ENCODE data around the gene SGCE. TPM values are rescaled to one million over a fixed set of nuclear protein-coding genes. Genes with fewer than 3 reads are reported as not detected.

SGCE gene
- total RNA-seq, 2 experiments from 2014 or later: 23.5 to 27.1 TPM

DNA sequence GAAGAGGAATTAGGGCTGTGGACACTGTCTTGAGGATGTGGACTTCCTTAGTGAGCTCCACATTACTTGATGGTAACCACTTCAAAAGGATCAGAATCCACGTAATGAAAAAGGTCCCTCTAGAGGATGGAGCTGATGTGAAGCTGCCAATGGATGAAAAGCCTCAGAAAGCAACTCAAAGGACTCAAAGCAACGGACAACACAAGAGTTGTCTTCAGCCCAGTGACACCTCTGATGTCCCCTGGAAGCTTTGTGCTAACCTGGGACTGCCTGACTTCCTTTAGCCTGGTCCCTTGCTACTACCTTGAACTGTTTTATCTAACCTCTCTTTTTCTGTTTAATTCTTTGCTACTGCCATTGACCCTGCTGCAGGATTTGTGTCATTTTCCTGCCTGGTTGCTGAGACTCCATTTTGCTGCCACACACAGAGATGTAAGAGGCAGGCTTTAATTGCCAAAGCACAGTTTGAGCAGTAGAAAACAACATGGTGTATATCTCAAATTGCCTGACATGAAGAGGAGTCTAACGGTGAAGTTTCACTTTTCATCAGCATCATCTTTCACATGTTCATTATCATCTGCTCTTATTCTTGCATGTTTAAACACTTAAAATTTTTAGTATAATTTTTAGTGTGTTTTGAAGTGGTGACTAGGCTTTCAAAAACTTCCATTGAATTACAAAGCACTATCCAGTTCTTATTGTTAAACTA, 11.1 kb upstream of the SGCE start:
- H3K79me2 ChIP-seq (ENCODE audit: insufficient read depth, low read depth, low read length): peaks cover 10% of the 10 kb centered on the region; the same call in 1 of the 2 replicates
- H3K36me3 ChIP-seq (ENCODE audit: insufficient read depth, low read length): peaks cover 23% of the 10 kb centered on the region
- H3K4me3 ChIP-seq (ENCODE audit: low read depth, low read length, poor library complexity, severe bottlenecking): no peak overlapping the region
- H4K20me1 ChIP-seq (ENCODE audit: insufficient read depth, low read length): peaks cover 4% of the 10 kb centered on the region; the same call in 1 of the 2 replicates
- TF ChIP-seq, protein P1, sequence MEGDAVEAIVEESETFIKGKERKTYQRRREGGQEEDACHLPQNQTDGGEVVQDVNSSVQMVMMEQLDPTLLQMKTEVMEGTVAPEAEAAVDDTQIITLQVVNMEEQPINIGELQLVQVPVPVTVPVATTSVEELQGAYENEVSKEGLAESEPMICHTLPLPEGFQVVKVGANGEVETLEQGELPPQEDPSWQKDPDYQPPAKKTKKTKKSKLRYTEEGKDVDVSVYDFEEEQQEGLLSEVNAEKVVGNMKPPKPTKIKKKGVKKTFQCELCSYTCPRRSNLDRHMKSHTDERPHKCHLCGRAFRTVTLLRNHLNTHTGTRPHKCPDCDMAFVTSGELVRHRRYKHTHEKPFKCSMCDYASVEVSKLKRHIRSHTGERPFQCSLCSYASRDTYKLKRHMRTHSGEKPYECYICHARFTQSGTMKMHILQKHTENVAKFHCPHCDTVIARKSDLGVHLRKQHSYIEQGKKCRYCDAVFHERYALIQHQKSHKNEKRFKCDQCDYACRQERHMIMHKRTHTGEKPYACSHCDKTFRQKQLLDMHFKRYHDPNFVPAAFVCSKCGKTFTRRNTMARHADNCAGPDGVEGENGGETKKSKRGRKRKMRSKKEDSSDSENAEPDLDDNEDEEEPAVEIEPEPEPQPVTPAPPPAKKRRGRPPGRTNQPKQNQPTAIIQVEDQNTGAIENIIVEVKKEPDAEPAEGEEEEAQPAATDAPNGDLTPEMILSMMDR (conservative IDR thresholded peaks at IDR 0.05; ENCODE audit: low read length): no peak
- no peak for TF ChIP-seq EZH2phosphoT487 (IDR thresholded peaks at IDR 0.05; ENCODE audit: borderline replicate concordance, low read depth, low read length)
- intact Hi-C loops (cut with micrococcal nuclease; ENCODE audit: unreplicated experiment): no loop called here
- BruUV-seq (replicated peaks): no TSS peak
- no peaks in the 10 kb centered on the region for H3K9me2 ChIP-seq (ENCODE audit: insufficient read depth, low read length)
- ChIA-PET CTCF (ENCODE audit: unreplicated experiment) (no interaction called here), POLR2A (no interaction called here)
- no peak overlapping the region for H3K27ac ChIP-seq (ENCODE audit: low read depth, low read length, poor library complexity, severe bottlenecking)
- DNase-seq (ENCODE audit: low spot score): no peak
- peaks cover 5% of the 10 kb centered on the region for H3K4me1 ChIP-seq (ENCODE audit: insufficient read depth, low read length, poor library complexity, severe bottlenecking)
- no peak overlapping the region for H3K4me2 ChIP-seq (ENCODE audit: low read length)
- H3K9me3 ChIP-seq (ENCODE audit: low read length): no peaks in the 10 kb centered on the region
- no peak overlapping the region for H2AFZ ChIP-seq (ENCODE audit: low read length)

DNA sequence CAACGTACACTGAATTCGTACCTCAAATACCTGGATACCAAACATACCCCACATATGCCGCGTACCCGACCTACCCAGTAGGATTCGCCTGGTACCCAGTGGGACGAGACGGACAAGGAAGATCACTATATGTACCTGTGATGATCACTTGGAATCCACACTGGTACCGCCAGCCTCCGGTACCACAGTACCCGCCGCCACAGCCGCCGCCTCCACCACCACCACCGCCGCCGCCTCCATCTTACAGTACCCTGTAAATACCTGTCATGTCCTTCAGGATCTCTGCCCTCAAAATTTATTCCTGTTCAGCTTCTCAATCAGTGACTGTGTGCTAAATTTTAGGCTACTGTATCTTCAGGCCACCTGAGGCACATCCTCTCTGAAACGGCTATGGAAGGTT, 9.5 kb upstream of the SGCE start:
- BruUV-seq (replicated peaks): no TSS peak
- H3K4me2 ChIP-seq (ENCODE audit: low read length): no peak overlapping the region

More for the DNA sequence above, 9.5 kb upstream of the SGCE start:
- no peak overlapping the region for H2AFZ ChIP-seq (ENCODE audit: low read length)
- peaks cover 4% of the 10 kb centered on the region; the same call in 1 of the 2 replicates for H4K20me1 ChIP-seq (ENCODE audit: insufficient read depth, low read length)
- H3K36me3 ChIP-seq (ENCODE audit: insufficient read depth, low read length): peaks cover 23% of the 10 kb centered on the region
- H3K9me3 ChIP-seq (ENCODE audit: low read length): no peaks in the 10 kb centered on the region
- ChIA-PET CTCF (ENCODE audit: unreplicated experiment) (no interaction called here), POLR2A (no interaction called here)
- no peak overlapping the region for H3K4me3 ChIP-seq (ENCODE audit: low read depth, low read length, poor library complexity, severe bottlenecking)
- H3K27ac ChIP-seq (ENCODE audit: low read depth, low read length, poor library complexity, severe bottlenecking): no peak overlapping the region
- no peak for DNase-seq (ENCODE audit: low spot score)
- peaks cover 26% of the 10 kb centered on the region; the same call in 1 of the 2 replicates for H3K79me2 ChIP-seq (ENCODE audit: insufficient read depth, low read depth, low read length)
- no peak for TF ChIP-seq EZH2phosphoT487 (IDR thresholded peaks at IDR 0.05; ENCODE audit: borderline replicate concordance, low read depth, low read length)
- TF ChIP-seq, protein P1 (conservative IDR thresholded peaks at IDR 0.05; ENCODE audit: low read length): no peak
- no peaks in the 10 kb centered on the region for H3K9me2 ChIP-seq (ENCODE audit: insufficient read depth, low read length)
- intact Hi-C loops (cut with micrococcal nuclease; ENCODE audit: unreplicated experiment): no loop called here
- H3K4me1 ChIP-seq (ENCODE audit: insufficient read depth, low read length, poor library complexity, severe bottlenecking): peaks cover 5% of the 10 kb centered on the region
